Measurements from ENCODE around the gene NUP210L.

DNA sequence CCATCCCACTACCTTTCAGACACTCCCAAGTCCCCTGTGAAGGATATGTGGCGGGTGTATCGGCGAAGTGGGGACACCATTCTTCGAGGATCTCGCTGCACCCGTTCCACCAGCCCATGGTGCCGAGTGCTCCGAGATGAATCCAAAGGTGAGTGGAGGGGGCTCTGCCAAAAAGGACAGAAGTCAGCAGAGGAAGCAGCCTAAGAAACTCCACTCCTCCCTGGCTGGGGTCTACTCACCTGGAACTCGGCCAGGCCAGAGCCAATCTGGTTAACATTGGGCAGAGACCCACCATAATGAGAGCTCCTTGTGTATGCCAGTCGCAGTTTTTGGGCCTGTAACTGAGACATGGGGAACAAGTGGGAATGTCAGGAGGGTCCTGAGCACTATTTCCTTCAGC lies 200.0 kb downstream of the NUP210L start:
- TF ChIP-seq, protein P1, sequence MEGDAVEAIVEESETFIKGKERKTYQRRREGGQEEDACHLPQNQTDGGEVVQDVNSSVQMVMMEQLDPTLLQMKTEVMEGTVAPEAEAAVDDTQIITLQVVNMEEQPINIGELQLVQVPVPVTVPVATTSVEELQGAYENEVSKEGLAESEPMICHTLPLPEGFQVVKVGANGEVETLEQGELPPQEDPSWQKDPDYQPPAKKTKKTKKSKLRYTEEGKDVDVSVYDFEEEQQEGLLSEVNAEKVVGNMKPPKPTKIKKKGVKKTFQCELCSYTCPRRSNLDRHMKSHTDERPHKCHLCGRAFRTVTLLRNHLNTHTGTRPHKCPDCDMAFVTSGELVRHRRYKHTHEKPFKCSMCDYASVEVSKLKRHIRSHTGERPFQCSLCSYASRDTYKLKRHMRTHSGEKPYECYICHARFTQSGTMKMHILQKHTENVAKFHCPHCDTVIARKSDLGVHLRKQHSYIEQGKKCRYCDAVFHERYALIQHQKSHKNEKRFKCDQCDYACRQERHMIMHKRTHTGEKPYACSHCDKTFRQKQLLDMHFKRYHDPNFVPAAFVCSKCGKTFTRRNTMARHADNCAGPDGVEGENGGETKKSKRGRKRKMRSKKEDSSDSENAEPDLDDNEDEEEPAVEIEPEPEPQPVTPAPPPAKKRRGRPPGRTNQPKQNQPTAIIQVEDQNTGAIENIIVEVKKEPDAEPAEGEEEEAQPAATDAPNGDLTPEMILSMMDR (conservative IDR thresholded peaks at IDR 0.05) = no peak
- TF ChIP-seq ZFX (IDR thresholded peaks at IDR 0.05) = no peak

Data from C4-2B (cell line).